GM20000 (cell line): ENCODE data around the gene CNTNAP5.

ENCODE experiments used
- DNase-seq: peaks from one replicate; pipeline ENCODE4 v3.0.0; 2012; ENCODE audit warnings: low spot score
- CTCF ChIP-seq: IDR thresholded peaks from 2 replicates; pipeline ENCODE4 v1.5.1; 2012; ENCODE audit warnings: mild to moderate bottlenecking, control low read depth; ENCODE audit errors: extremely low read depth, missing control alignments

CNTNAP5 gene

GRCh38 chr2:124316881-124317605, 292.0 kb downstream of the CNTNAP5 start:
- no peak for DNase-seq
- TF ChIP-seq CTCF = no peak

- no peak for DNase-seq
- no peak for TF ChIP-seq CTCF
Measured at GRCh38 chr2:124317628-124318027, 292.5 kb downstream of the CNTNAP5 start.

- no peak for DNase-seq
Measured at GRCh38 chr2:124318913-124319312, 293.8 kb downstream of the CNTNAP5 start.

GRCh38 chr2:124319577-124319976, 294.5 kb downstream of the CNTNAP5 start:
- DNase-seq = no peak
- no peak for TF ChIP-seq CTCF

More at GRCh38 chr2:124318913-124319312, 293.8 kb downstream of the CNTNAP5 start:
- no peak for TF ChIP-seq CTCF

- DNase-seq = no peak
- no peak for TF ChIP-seq CTCF
Measured at GRCh38 chr2:124320051-124320688, 295.1 kb downstream of the CNTNAP5 start.

- no peak for TF ChIP-seq CTCF
- no peak for DNase-seq
Measured at GRCh38 chr2:124323321-124323720, 298.2 kb downstream of the CNTNAP5 start.

GRCh38 chr2:124325667-124326440, 300.8 kb downstream of the CNTNAP5 start:
- no peak for DNase-seq
- no peak for TF ChIP-seq CTCF
